Neural cell (in vitro differentiated cells): ENCODE data around the gene MYOD1. TPM values are rescaled to one million over a fixed set of nuclear protein-coding genes. Genes with fewer than 3 reads are reported as not detected.

Source experiments
- H2AFZ ChIP-seq: fragments of 200-600, 300-800 bp; sonication (generic), shearing (Covaris generic); 2 replicates; pipeline ENCODE4 v1.6.0; 2014; ENCODE audit warnings: low read depth, mild to moderate bottlenecking, antibody characterized with exemption, low read length, moderate library complexity
- H3F3A ChIP-seq: fragments of 200-600 bp; shearing (Covaris generic); 2 replicates; pipeline ENCODE4 v1.6.1; 2016; ENCODE audit warnings: mild to moderate bottlenecking, moderate library complexity, mixed read lengths, antibody characterized with exemption, low read length; ENCODE audit not compliant: insufficient read depth, poor library complexity, severe bottlenecking
- H3K27ac ChIP-seq: fragments of 200-600, 300-800 bp; sonication (generic), shearing (Covaris generic); 2 replicates; pipeline ENCODE4 v1.5.1; 2014; ENCODE audit warnings: mild to moderate bottlenecking, low read length, moderate library complexity
- H3K27me3 ChIP-seq: fragments of 300-800, 200-600 bp; sonication (generic), shearing (Covaris generic); 2 replicates; pipeline ENCODE4 v1.6.0; 2014; ENCODE audit warnings: mild to moderate bottlenecking, low read depth, low read length, moderate library complexity; ENCODE audit not compliant: insufficient read depth
- H3K36me3 ChIP-seq: fragments of 300-800, 200-600 bp; sonication (generic), shearing (Covaris generic); 2 replicates; pipeline ENCODE4 v1.5.1; 2014; ENCODE audit warnings: mild to moderate bottlenecking, antibody characterized with exemption, low read length, moderate library complexity; ENCODE audit not compliant: insufficient read depth
- H3K4me2 ChIP-seq: fragments of 300-800, 200-600 bp; sonication (generic), shearing (Covaris generic); 2 replicates; pipeline ENCODE4 v1.6.0; 2014; ENCODE audit warnings: mild to moderate bottlenecking, low read length
- H3K4me3 ChIP-seq: fragments of 300-800, 200-600 bp; sonication (generic), shearing (Covaris generic); 2 replicates; pipeline ENCODE4 v1.5.1; 2014; ENCODE audit warnings: mild to moderate bottlenecking, low read length, moderate library complexity
- H3K79me2 ChIP-seq: fragments of 200-600 bp; shearing (Covaris generic); replicated peaks from 2 replicates; pipeline ENCODE4 v1.6.0; 2014; ENCODE audit warnings: mild to moderate bottlenecking, low read length, moderate library complexity; ENCODE audit not compliant: insufficient read depth
- H3K9ac ChIP-seq: fragments of 300-800, 200-600 bp; sonication (generic), shearing (Covaris generic); 2 replicates; pipeline ENCODE4 v1.6.1; 2016; ENCODE audit warnings: mild to moderate bottlenecking, low read length, mixed read lengths
- H3K9me2 ChIP-seq: fragments of 200-600 bp; shearing (Covaris generic); 2 replicates; pipeline ENCODE4 v1.6.1; 2016; ENCODE audit warnings: mild to moderate bottlenecking, low read length, mixed read lengths; ENCODE audit not compliant: insufficient read depth
- H3K9me3 ChIP-seq: fragments of 200-600, 300-800 bp; sonication (generic), shearing (Covaris generic); 2 replicates; pipeline ENCODE4 v1.6.1; 2016; ENCODE audit warnings: mild to moderate bottlenecking, mixed run types, low read length, moderate library complexity, mixed read lengths
- H4K20me1 ChIP-seq: fragments of 200-600 bp; shearing (Covaris generic); 2 replicates; pipeline ENCODE4 v1.6.1; 2016; ENCODE audit warnings: mild to moderate bottlenecking, mixed run types; ENCODE audit not compliant: insufficient read depth
- EP300 ChIP-seq: fragments of 450-650 bp; conservative IDR thresholded peaks from 2 replicates; pipeline ENCODE4 v1.6.1; 2014; ENCODE audit warnings: antibody characterized with exemption, mild to moderate bottlenecking, moderate library complexity; ENCODE audit not compliant: poor library complexity, severe bottlenecking
- EZH2 ChIP-seq: fragments of 200-600, 300-800 bp; shearing (Covaris generic), sonication (generic); IDR thresholded peaks from 2 replicates; pipeline ENCODE4 v1.6.1; 2014; ENCODE audit warnings: antibody characterized with exemption, low read length, borderline replicate concordance, mild to moderate bottlenecking; ENCODE audit not compliant: insufficient read depth, poor library complexity, severe bottlenecking
- MXI1 ChIP-seq: fragments of 450-650 bp; conservative IDR thresholded peaks from 2 replicates; pipeline ENCODE4 v1.6.1; 2014; ENCODE audit warnings: antibody characterized with exemption, mild to moderate bottlenecking; ENCODE audit not compliant: poor library complexity, severe bottlenecking
- POLR2AphosphoS5 ChIP-seq: IDR thresholded peaks from 2 replicates; pipeline ENCODE4 v1.6.1; 2012
- RAD21 ChIP-seq: fragments of 450-650 bp; conservative IDR thresholded peaks from 2 replicates; pipeline ENCODE4 v1.6.1; 2014; ENCODE audit warnings: antibody characterized with exemption, mild to moderate bottlenecking, moderate library complexity
- REST ChIP-seq: IDR thresholded peaks from 2 replicates; pipeline ENCODE4 v1.6.1; 2012; ENCODE audit warnings: borderline replicate concordance
- SMC3 ChIP-seq: fragments of 450-650 bp; conservative IDR thresholded peaks from 2 replicates; pipeline ENCODE4 v1.6.1; 2014; ENCODE audit warnings: antibody characterized with exemption, mild to moderate bottlenecking, moderate library complexity; ENCODE audit not compliant: poor library complexity
- TAF1 ChIP-seq: IDR thresholded peaks from 2 replicates; pipeline ENCODE4 v1.6.1; 2012; ENCODE audit warnings: low read depth
- polyA plus RNA-seq: library from polyadenylated mRNA; depleted of rRNA; stranded (reverse); fragments of >200 nt; gene quantifications from 2 replicates; pipeline ENCODE4 v1.2.3, GENCODE V29; 2014
- TF ChIP-seq, protein P1 (sequence below): fragments of 450-650 bp; IDR thresholded peaks from 2 replicates; pipeline ENCODE4 v1.5.1; 2014; ENCODE audit warnings: antibody characterized with exemption, mild to moderate bottlenecking, moderate library complexity; ENCODE audit not compliant: poor library complexity, severe bottlenecking

Gene MYOD1
- polyA plus RNA-seq, 1 donor from 2014 or later: not detected

DNA sequence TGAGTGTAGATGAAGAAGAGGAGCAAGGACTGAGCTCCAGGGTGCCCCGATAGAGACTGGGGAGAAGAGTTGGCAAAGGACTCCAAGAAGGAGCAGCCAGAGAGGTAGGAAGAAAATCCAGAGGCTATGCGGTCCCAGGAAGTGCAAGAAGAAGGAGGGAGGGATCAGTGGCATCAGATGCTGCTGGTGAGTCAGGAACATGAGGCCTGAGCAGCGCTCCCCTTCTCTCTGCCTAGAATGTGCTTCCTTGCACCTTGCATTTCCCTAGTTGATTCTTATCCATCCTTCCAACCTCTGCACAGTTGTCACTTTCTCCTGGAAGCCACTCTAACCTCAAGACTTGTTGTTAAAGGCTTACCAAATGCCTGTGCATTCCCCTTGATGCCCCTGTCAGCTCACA is 36.5 kb downstream of the MYOD1 start:
- H3K4me3 ChIP-seq: no peak overlapping the region
- no peaks in the 10 kb centered on the region for H3K27me3 ChIP-seq
- H3K79me2 ChIP-seq: peaks cover 13% of the 10 kb centered on the region
- no peaks in the 10 kb centered on the region for H3K36me3 ChIP-seq
- no peak overlapping the region for H3K9ac ChIP-seq
- H3F3A ChIP-seq: no peaks in the 10 kb centered on the region
- no peaks in the 10 kb centered on the region for H4K20me1 ChIP-seq
- no peak overlapping the region for H3K27ac ChIP-seq
- H3K9me3 ChIP-seq: peaks cover 5% of the 10 kb centered on the region
- H3K9me2 ChIP-seq: no peaks in the 10 kb centered on the region
- TF ChIP-seq EP300 (no peak), MXI1 (no peak), TAF1 (no peak), RAD21 (no peak), SMC3 (no peak), REST (no peak), EZH2 (no peak), POLR2AphosphoS5 (no peak)
- TF ChIP-seq, protein P1, sequence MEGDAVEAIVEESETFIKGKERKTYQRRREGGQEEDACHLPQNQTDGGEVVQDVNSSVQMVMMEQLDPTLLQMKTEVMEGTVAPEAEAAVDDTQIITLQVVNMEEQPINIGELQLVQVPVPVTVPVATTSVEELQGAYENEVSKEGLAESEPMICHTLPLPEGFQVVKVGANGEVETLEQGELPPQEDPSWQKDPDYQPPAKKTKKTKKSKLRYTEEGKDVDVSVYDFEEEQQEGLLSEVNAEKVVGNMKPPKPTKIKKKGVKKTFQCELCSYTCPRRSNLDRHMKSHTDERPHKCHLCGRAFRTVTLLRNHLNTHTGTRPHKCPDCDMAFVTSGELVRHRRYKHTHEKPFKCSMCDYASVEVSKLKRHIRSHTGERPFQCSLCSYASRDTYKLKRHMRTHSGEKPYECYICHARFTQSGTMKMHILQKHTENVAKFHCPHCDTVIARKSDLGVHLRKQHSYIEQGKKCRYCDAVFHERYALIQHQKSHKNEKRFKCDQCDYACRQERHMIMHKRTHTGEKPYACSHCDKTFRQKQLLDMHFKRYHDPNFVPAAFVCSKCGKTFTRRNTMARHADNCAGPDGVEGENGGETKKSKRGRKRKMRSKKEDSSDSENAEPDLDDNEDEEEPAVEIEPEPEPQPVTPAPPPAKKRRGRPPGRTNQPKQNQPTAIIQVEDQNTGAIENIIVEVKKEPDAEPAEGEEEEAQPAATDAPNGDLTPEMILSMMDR: no peak
- no peak overlapping the region for H2AFZ ChIP-seq
- no peak overlapping the region for H3K4me2 ChIP-seq

- peaks cover 10% of the 10 kb centered on the region for H3K79me2 ChIP-seq
- H3K9ac ChIP-seq: no peak overlapping the region
- no peaks in the 10 kb centered on the region for H4K20me1 ChIP-seq
- no peaks in the 10 kb centered on the region for H3K9me2 ChIP-seq
- no peaks in the 10 kb centered on the region for H3K36me3 ChIP-seq
- TF ChIP-seq POLR2AphosphoS5 (no peak), REST (no peak), MXI1 (no peak), EZH2 (no peak), SMC3 (no peak), EP300 (no peak), RAD21 (no peak), TAF1 (no peak)
- TF ChIP-seq, protein P1: no peak
- H3K9me3 ChIP-seq: peaks cover 5% of the 10 kb centered on the region
- no peak overlapping the region for H2AFZ ChIP-seq
- no peaks in the 10 kb centered on the region for H3F3A ChIP-seq
- no peak overlapping the region for H3K4me3 ChIP-seq
- H3K27ac ChIP-seq: no peak overlapping the region
- H3K27me3 ChIP-seq: no peaks in the 10 kb centered on the region
- no peak overlapping the region for H3K4me2 ChIP-seq
These were observed 41.0 kb downstream of the MYOD1 start for GRCh38 chr11:17760102-17761029.
